SK-N-SH (cell line): ENCODE results near the gene MPEG1. TPM values are rescaled to one million over a fixed set of nuclear protein-coding genes. Genes with fewer than 3 reads are reported as not detected.

Experiments used
- CTCF ChIA-PET: fragments of 300-600, 350-600 bp; formaldehyde crosslinking; extraction: SDS; loops from one replicate; lab custom pipeline; 2021; lab: Yijun Ruan, JAX
- POLR2A ChIA-PET: fragments of 350-600 bp; sonication (Branson Sonifier 250); formaldehyde crosslinking; extraction: SDS; loops from one replicate; lab custom pipeline; 2020; ENCODE audit warnings: antibody characterized with exemption, inconsistent platforms; lab: Yijun Ruan, JAX
- DNase-seq: peaks from one replicate; pipeline ENCODE4 v3.0.0; 2012
- H2AFZ ChIP-seq: fragments of 200-600 bp; sonication (generic); 2 replicates; pipeline ENCODE4 v1.8.1; 2016; ENCODE audit warnings: antibody characterized with exemption, mild to moderate bottlenecking, low read depth
- H3F3A ChIP-seq: fragments of 200-600 bp; sonication (generic); replicated peaks from 2 replicates; pipeline ENCODE3; 2016; ENCODE audit warnings: antibody characterized with exemption, mild to moderate bottlenecking; ENCODE audit not compliant: insufficient read depth
- H3K27ac ChIP-seq, 2 experiments: fragments of 200-500 bp in 1 of 2; fragments of 200-600 bp in 1 of 2; sonication (Bioruptor generic) in 1 of 2; sonication (generic), shearing (Covaris generic) in 1 of 2; 2 replicates each; pipeline versions ENCODE4 v1.5.1 to v1.6.1; 2014 to 2016; ENCODE audit warnings: low read depth in 2 of 2, inconsistent platforms in 1 of 2, low read length in 1 of 2, mild to moderate bottlenecking in 1 of 2, mixed read lengths in 1 of 2
- H3K27me3 ChIP-seq: fragments of 200-600 bp; sonication (generic), shearing (Covaris generic); 2 replicates; pipeline ENCODE4 v1.6.1; 2016; ENCODE audit warnings: mixed run types; ENCODE audit not compliant: insufficient read depth
- H3K36me3 ChIP-seq, 2 experiments: fragments of 200-500 bp in 1 of 2; fragments of 200-600 bp in 1 of 2; sonication (Bioruptor generic) in 1 of 2; sonication (generic) in 1 of 2; replicated peaks in 1 of 2; 2 replicates each; pipeline versions ENCODE3 to v1.5.1; 2014 to 2016; ENCODE audit warnings: low read length in 1 of 2, mild to moderate bottlenecking in 1 of 2; ENCODE audit not compliant: insufficient read depth in 2 of 2, control insufficient read depth in 1 of 2
- H3K4me1 ChIP-seq, 2 experiments: fragments of 200-500 bp in 1 of 2; fragments of 200-600 bp in 1 of 2; sonication (Bioruptor generic) in 1 of 2; sonication (generic), shearing (Covaris generic) in 1 of 2; 2 replicates each; pipeline versions ENCODE4 v1.5.1 to v1.6.1; 2014 to 2016; ENCODE audit warnings: low read depth in 1 of 2, low read length in 1 of 2, mixed run types in 1 of 2; ENCODE audit not compliant: insufficient read depth in 2 of 2, control insufficient read depth in 1 of 2
- H3K4me2 ChIP-seq: fragments of 200-600 bp; sonication (generic), shearing (Covaris generic); 2 replicates; pipeline ENCODE4 v1.6.1; 2017; ENCODE audit warnings: mixed run types
- H3K4me3 ChIP-seq, 2 experiments: fragments of 200-500 bp in 1 of 2; fragments of 200-600 bp in 1 of 2; sonication (Bioruptor generic) in 1 of 2; sonication (generic), shearing (Covaris generic) in 1 of 2; 2 replicates each; pipeline versions ENCODE4 v1.5.1 to v1.8.1; 2014 to 2016; ENCODE audit warnings: low read depth in 2 of 2, inconsistent platforms in 1 of 2, low read length in 1 of 2, mild to moderate bottlenecking in 1 of 2, mixed read lengths in 1 of 2, moderate library complexity in 1 of 2
- H3K79me2 ChIP-seq: fragments of 200-600 bp; sonication (generic); 2 replicates; pipeline ENCODE4 v1.8.1; 2017; ENCODE audit warnings: mild to moderate bottlenecking; ENCODE audit not compliant: insufficient read depth
- H3K9ac ChIP-seq: fragments of 200-600 bp; sonication (generic); 2 replicates; pipeline ENCODE4 v1.6.1; 2017; ENCODE audit warnings: mixed run types
- H3K9me2 ChIP-seq: fragments of 200-600 bp; sonication (generic); 2 replicates; pipeline ENCODE4 v1.6.1; 2017; ENCODE audit warnings: mixed run types
- H3K9me3 ChIP-seq: fragments of 200-600 bp; sonication (generic); 2 replicates; pipeline ENCODE4 v1.6.1; 2017; ENCODE audit warnings: mixed run types, mild to moderate bottlenecking, moderate library complexity
- H4K20me1 ChIP-seq: fragments of 200-600 bp; sonication (generic); 2 replicates; pipeline ENCODE4 v1.6.1; 2017; ENCODE audit warnings: mild to moderate bottlenecking, mixed run types; ENCODE audit not compliant: insufficient read depth
- ELF1 ChIP-seq: IDR thresholded peaks from 2 replicates; pipeline ENCODE4 v1.4.0; 2012
- EZH2phosphoT487 ChIP-seq: fragments of 200-600 bp; sonication (generic); IDR thresholded peaks from 2 replicates; pipeline ENCODE4 v1.6.1; 2017; ENCODE audit warnings: low read depth, mixed run types, mild to moderate bottlenecking, antibody characterized with exemption, moderate library complexity, borderline replicate concordance
- GATA2 ChIP-seq: sonication (generic); formaldehyde crosslinking; IDR thresholded peaks from 2 replicates; pipeline ENCODE4 v1.5.0; 2020; ENCODE audit warnings: mild to moderate bottlenecking, missing genetic modification reagents
- JUND ChIP-seq: IDR thresholded peaks from 2 replicates; pipeline ENCODE4 v1.4.0; 2012
- MEF2A ChIP-seq: IDR thresholded peaks from 2 replicates; pipeline ENCODE4 v1.4.0; 2012; ENCODE audit warnings: low read depth, borderline replicate concordance
- POLR2AphosphoS5 ChIP-seq: IDR thresholded peaks from 2 replicates; pipeline ENCODE4 v1.6.1; 2012; ENCODE audit warnings: low read depth, low read length
- RAD21 ChIP-seq: IDR thresholded peaks from 2 replicates; pipeline ENCODE4 v1.6.1; 2012; ENCODE audit warnings: mild to moderate bottlenecking, low read length
- REST ChIP-seq: IDR thresholded peaks from 2 replicates; pipeline ENCODE4 v1.6.1; 2012; ENCODE audit warnings: mild to moderate bottlenecking, low read depth, low read length, moderate library complexity
- RFX5 ChIP-seq: IDR thresholded peaks from 2 replicates; pipeline ENCODE4 v1.6.1; 2012; ENCODE audit warnings: mild to moderate bottlenecking, improper control_type of control experiment, low read length
- RXRA ChIP-seq: IDR thresholded peaks from 2 replicates; pipeline ENCODE4 v1.4.0; 2012; ENCODE audit warnings: low read depth, mild to moderate bottlenecking, borderline replicate concordance
- TAF1 ChIP-seq: IDR thresholded peaks from 2 replicates; pipeline ENCODE4 v1.6.1; 2012; ENCODE audit warnings: low read depth, mild to moderate bottlenecking, low read length, moderate library complexity, borderline replicate concordance
- USF1 ChIP-seq: IDR thresholded peaks from 2 replicates; pipeline ENCODE4 v1.4.0; 2012; ENCODE audit warnings: low read depth, borderline replicate concordance
- YY1 ChIP-seq: IDR thresholded peaks from 2 replicates; pipeline ENCODE4 v1.4.0; 2012; ENCODE audit warnings: low read depth, mild to moderate bottlenecking
- WGBS: methylation state at CpG from one replicate; pipeline ENCODE4 v1.1.6; 2017; ENCODE audit warnings: low lambda C conversion rate; 5-methylcytosine and 5-hydroxymethylcytosine counted together
- polyA plus RNA-seq, 3 experiments: library from polyadenylated mRNA; depleted of rRNA; stranded (reverse); fragments of >200 nt; gene quantifications; 2 replicates each; pipeline ENCODE4 v1.2.3, GENCODE V29; 2012
- TF ChIP-seq, protein P1 (sequence below): IDR thresholded peaks from 2 replicates; pipeline ENCODE4 v1.4.0; 2012; ENCODE audit warnings: low read depth, borderline replicate concordance

The MPEG1 gene
- polyA plus RNA-seq, 1 of the 3 experiments (the other 2 are of a cell fraction) = not detected

- TF ChIP-seq RAD21 (no peak), RFX5 (no peak), JUND (no peak), TAF1 (no peak), MEF2A (no peak), ELF1 (no peak), RXRA (no peak)
- TF ChIP-seq, protein P1, sequence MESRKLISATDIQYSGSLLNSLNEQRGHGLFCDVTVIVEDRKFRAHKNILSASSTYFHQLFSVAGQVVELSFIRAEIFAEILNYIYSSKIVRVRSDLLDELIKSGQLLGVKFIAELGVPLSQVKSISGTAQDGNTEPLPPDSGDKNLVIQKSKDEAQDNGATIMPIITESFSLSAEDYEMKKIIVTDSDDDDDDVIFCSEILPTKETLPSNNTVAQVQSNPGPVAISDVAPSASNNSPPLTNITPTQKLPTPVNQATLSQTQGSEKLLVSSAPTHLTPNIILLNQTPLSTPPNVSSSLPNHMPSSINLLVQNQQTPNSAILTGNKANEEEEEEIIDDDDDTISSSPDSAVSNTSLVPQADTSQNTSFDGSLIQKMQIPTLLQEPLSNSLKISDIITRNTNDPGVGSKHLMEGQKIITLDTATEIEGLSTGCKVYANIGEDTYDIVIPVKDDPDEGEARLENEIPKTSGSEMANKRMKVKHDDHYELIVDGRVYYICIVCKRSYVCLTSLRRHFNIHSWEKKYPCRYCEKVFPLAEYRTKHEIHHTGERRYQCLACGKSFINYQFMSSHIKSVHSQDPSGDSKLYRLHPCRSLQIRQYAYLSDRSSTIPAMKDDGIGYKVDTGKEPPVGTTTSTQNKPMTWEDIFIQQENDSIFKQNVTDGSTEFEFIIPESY = no peak
Measured at GRCh38 chr11:59200423-59200746, 12.3 kb downstream of the MPEG1 start (continued).

- ChIA-PET CTCF (interaction anchor here (0.6 to 4.5 kb wide), 8 partner anchors 9 to 63 kb away, joined by 3 to 29 read pairs (median 4); partner anchors contain the start of gene DTX4), POLR2A (no interaction called here)
- 0 out of 2 replicates have a peak, but pooled peaks cover 9% of the 10 kb centered on the region for H3K27me3 ChIP-seq
- no peak for DNase-seq
- no peaks in the 10 kb centered on the region for H3K9me2 ChIP-seq
- no peak overlapping the region for H2AFZ ChIP-seq
- H3K4me2 ChIP-seq = no peak overlapping the region
- H3K9ac ChIP-seq = no peak overlapping the region
- no peaks in the 10 kb centered on the region for H3F3A ChIP-seq
- H3K79me2 ChIP-seq = no peaks in the 10 kb centered on the region
- H3K9me3 ChIP-seq = no peaks in the 10 kb centered on the region
- no peaks in the 10 kb centered on the region for H3K36me3 ChIP-seq
- H3K4me1 ChIP-seq = peaks cover 0 to 6% of the 10 kb centered on the region in 2 experiments; a peak in 1 of 4 replicates
- no peak overlapping the region for H3K4me3 ChIP-seq
- 57% methylated on average over 14 of the region's 14 CpGs for WGBS
- no peak for TF ChIP-seq JUND
- H4K20me1 ChIP-seq = no peaks in the 10 kb centered on the region
- H3K27ac ChIP-seq = no peak overlapping the region
Measured at GRCh38 chr11:59199546-59200422, 12.9 kb downstream of the MPEG1 start.

DNA sequence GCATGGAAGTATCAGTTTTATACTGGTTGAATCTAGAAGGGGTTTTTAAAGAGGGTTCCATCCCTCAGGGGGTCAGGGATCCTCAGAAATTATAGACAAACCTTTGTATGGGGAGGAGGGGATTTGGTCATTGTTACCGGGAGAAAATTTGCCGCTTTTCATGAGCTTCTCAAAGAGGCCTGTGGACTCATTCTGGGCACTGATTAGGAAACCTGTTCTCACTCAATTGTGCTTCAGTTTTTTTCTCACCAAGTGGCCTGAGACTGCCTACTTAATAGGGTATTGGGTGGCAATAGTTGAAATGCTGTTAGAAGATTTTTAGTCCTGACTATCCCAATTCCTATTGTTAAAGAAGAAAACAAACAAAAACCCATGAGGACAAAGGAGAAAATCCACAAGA, 14.0 kb downstream of the MPEG1 start:
- Histone ChIP-seq H3K9me3 (no peaks in the 10 kb centered on the region), H3K4me1 (peaks cover 0 to 6% of the 10 kb centered on the region in 2 experiments; a peak in 1 of 4 replicates), H3K27ac (no peak overlapping the region), H4K20me1 (no peaks in the 10 kb centered on the region), H3K4me3 (no peak overlapping the region), H3F3A (no peaks in the 10 kb centered on the region), H3K36me3 (no peaks in the 10 kb centered on the region), H3K4me2 (no peak overlapping the region), H3K9ac (no peak overlapping the region), H3K27me3 (0 out of 2 replicates have a peak, but pooled peaks cover 9% of the 10 kb centered on the region), H3K79me2 (no peaks in the 10 kb centered on the region), H2AFZ (no peak overlapping the region), H3K9me2 (no peaks in the 10 kb centered on the region)
- no peak for DNase-seq
- ChIA-PET CTCF (interaction anchor here (1.1 to 2.7 kb wide), 6 partner anchors 8 to 62 kb away, joined by 3 to 17 read pairs (median 4); partner anchors contain the start of gene DTX4), POLR2A (no interaction called here)
- WGBS = 90% methylated on average over 2 of the region's 2 CpGs
- TF ChIP-seq, protein P1 = no peak
- TF ChIP-seq ELF1 (no peak), TAF1 (no peak), GATA2 (CRISPR knock-in tag) (no peak), REST (no peak), YY1 (no peak), EZH2phosphoT487 (no peak), POLR2AphosphoS5 (no peak), USF1 (no peak)
